Chondrocyte (in vitro differentiated cells): ENCODE results near the gene SFTPA1. TPM values are rescaled to one million over a fixed set of nuclear protein-coding genes. Genes with fewer than 3 reads are reported as not detected.
"Not testable (repeated sequence)": the region's sequence is repeated elsewhere in the genome, so short reads cannot be mapped to it uniquely, and the experiment has no call there.

ENCODE experiments used
- DNase-seq: peaks from one replicate; pipeline ENCODE4 v3.0.0; 2021; ENCODE audit warnings: mixed read lengths, low spot score
- H3K27ac Mint-ChIP-seq: one replicate; pipeline ENCODE4 v1.8.0; 2021; ENCODE audit warnings: mild to moderate bottlenecking, moderate library complexity, mixed read lengths; ENCODE audit not compliant: unreplicated experiment
- H3K27me3 Mint-ChIP-seq: 2 replicates; pipeline ENCODE4 v1.8.0; 2021; ENCODE audit warnings: low read depth, mixed read lengths
- H3K36me3 Mint-ChIP-seq: 2 replicates; pipeline ENCODE4 v1.8.0; 2021; ENCODE audit warnings: low read depth, mixed read lengths
- H3K4me1 Mint-ChIP-seq: 2 replicates; pipeline ENCODE4 v1.8.0; 2021; ENCODE audit warnings: low read depth, mild to moderate bottlenecking, mixed read lengths
- H3K4me3 Mint-ChIP-seq: one replicate; pipeline ENCODE4 v1.8.0; 2021; ENCODE audit warnings: mild to moderate bottlenecking, moderate library complexity, mixed read lengths; ENCODE audit not compliant: unreplicated experiment
- H3K9me3 Mint-ChIP-seq: 2 replicates; pipeline ENCODE4 v1.8.0; 2021; ENCODE audit warnings: low read depth, mixed read lengths
- total RNA-seq: library from RNA; stranded (reverse); gene quantifications from 3 replicates; pipeline ENCODE4 v1.2.1, GENCODE V29; 2021
- TF ChIP-seq, protein P1 (sequence below): fragments of 200-600 bp; sonication (generic); IDR thresholded peaks from 2 replicates; pipeline ENCODE4 v1.5.0; 2021; ENCODE audit warnings: antibody characterized with exemption, mild to moderate bottlenecking, moderate library complexity

SFTPA1 gene
- total RNA-seq, 1 donor from 2014 or later, result not detected

DNA sequence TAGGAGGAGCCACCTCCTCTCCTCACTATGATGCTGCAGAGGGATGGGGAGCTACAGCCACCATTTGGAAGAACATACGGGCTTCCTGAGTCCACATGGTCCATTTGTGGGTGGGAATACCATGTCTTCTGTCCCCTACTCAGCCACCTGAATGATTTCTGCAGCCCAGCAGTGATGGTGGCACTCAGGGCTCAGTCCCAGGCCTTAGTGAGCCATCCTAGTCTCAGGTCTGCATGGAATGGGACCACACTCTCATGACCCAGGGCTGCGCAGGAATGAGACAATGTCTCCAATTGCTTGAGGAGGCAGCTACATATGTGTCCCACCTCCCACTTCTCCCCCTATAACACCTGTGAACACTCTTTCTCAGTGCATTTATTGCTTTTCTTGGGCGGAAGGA is 4.8 kb downstream of the SFTPA1 start:
- DNase-seq, result no peak
- H3K9me3 Mint-ChIP-seq, result peaks cover 22% of the 10 kb centered on the region
- H3K4me3 Mint-ChIP-seq, result no peak overlapping the region
- TF ChIP-seq, protein P1, sequence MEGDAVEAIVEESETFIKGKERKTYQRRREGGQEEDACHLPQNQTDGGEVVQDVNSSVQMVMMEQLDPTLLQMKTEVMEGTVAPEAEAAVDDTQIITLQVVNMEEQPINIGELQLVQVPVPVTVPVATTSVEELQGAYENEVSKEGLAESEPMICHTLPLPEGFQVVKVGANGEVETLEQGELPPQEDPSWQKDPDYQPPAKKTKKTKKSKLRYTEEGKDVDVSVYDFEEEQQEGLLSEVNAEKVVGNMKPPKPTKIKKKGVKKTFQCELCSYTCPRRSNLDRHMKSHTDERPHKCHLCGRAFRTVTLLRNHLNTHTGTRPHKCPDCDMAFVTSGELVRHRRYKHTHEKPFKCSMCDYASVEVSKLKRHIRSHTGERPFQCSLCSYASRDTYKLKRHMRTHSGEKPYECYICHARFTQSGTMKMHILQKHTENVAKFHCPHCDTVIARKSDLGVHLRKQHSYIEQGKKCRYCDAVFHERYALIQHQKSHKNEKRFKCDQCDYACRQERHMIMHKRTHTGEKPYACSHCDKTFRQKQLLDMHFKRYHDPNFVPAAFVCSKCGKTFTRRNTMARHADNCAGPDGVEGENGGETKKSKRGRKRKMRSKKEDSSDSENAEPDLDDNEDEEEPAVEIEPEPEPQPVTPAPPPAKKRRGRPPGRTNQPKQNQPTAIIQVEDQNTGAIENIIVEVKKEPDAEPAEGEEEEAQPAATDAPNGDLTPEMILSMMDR, result no peak
- H3K27me3 Mint-ChIP-seq, result peaks cover 32% of the 10 kb centered on the region
- no peak overlapping the region for H3K27ac Mint-ChIP-seq
- H3K36me3 Mint-ChIP-seq, result peaks cover 3% of the 10 kb centered on the region
- H3K4me1 Mint-ChIP-seq, result no peaks in the 10 kb centered on the region

DNA sequence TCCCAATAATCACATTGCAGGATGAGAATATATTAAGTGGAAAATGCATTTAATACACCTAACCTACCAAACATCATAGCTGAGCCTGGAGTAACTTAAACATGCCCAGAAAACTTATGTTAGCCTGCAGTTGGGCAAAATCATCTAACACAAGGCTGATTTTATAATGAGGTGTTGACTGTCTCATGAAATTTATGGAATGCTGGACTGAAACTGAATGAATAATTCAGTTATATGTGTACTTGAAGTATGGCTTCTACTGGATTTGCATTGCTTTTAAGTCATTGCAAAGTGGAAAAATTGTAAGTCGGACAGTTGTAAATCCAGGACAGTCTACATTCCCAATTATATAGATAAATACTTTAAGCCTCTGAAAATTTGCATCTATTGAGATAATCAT is 5.4 kb downstream of the SFTPA1 start:
- peaks cover 32% of the 10 kb centered on the region for H3K27me3 Mint-ChIP-seq
- peaks cover 22% of the 10 kb centered on the region for H3K9me3 Mint-ChIP-seq
- H3K4me1 Mint-ChIP-seq, result no peaks in the 10 kb centered on the region
- H3K4me3 Mint-ChIP-seq, result no peak overlapping the region
- TF ChIP-seq, protein P1, result no peak
- H3K27ac Mint-ChIP-seq, result no peak overlapping the region
- DNase-seq, result no peak
- peaks cover 3% of the 10 kb centered on the region for H3K36me3 Mint-ChIP-seq

DNA sequence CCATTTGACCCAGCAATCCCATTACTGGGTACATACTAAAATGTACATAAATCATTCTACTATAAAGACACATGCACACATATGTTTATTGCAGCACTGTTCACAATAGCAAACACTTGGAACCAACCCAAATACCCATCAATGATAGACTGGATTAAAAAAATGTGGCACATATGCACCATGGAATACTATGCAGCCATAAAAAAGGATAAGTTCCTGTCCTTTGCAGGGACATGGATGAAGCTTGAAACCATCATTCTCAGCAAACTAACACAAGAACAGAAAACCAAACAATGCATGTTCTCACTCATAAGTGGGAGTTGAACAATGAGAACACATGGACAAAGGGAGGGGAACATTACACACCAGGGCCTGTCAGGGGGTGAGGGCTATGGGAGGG is 12.9 kb downstream of the SFTPA1 start:
- Mint-ChIP-seq H3K9me3 (peaks cover 19% of the 10 kb centered on the region), H3K27me3 (peaks cover 17% of the 10 kb centered on the region)
- not testable (repeated sequence) for H3K4me3 Mint-ChIP-seq, H3K4me1 Mint-ChIP-seq, DNase-seq, H3K36me3 Mint-ChIP-seq, H3K27ac Mint-ChIP-seq

DNA sequence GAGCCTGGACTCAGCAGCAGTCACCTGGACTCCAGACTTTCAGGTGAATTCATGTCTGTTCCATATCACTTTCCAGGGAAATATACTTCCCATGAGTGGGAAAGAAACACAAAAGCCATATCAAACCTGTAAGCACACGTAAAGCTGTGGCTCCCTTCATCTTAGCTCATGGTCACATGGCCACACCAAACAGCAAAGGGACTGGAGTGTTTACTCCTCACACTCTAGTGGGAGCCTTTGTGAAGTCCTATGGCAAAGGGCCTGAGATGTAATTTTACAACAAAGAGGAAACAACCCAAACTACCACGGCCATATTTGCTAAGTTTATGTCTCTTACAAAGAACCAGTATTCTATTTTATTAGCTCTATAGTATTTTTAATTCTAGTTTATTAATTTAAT is 16.3 kb downstream of the SFTPA1 start:
- TF ChIP-seq, protein P1, result no peak
- Mint-ChIP-seq H3K9me3 (peaks cover 11% of the 10 kb centered on the region), H3K4me3 (no peak overlapping the region), H3K27me3 (peaks cover 10% of the 10 kb centered on the region), H3K36me3 (peaks cover 3% of the 10 kb centered on the region), H3K27ac (no peak overlapping the region), H3K4me1 (no peaks in the 10 kb centered on the region)
- no peak for DNase-seq

DNA sequence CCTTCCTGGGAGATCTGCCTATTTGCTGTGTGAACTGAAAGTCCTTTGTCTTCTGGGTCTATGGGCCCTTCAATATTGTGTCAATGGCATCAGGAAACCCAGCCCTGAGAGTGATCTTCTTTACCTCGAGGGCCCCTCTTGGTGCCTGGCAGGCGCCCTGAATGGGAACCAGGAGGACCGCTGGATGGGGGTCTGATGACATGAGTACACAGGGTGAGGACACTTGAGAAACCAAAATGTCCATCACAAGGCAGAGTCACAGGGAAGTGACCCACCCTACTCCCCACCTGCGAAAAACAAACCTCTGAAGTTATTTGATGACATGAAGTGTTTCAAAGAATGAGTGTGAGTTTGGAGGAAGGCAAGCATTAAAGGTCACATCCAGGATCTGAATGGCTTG is 17.3 kb downstream of the SFTPA1 start:
- peaks cover 5% of the 10 kb centered on the region for H3K27me3 Mint-ChIP-seq
- no peak overlapping the region for H3K4me3 Mint-ChIP-seq
- no peak for DNase-seq
- H3K36me3 Mint-ChIP-seq, result peaks cover 3% of the 10 kb centered on the region
- H3K4me1 Mint-ChIP-seq, result no peaks in the 10 kb centered on the region
- TF ChIP-seq, protein P1, result no peak
- H3K9me3 Mint-ChIP-seq, result peaks cover 11% of the 10 kb centered on the region
- no peak overlapping the region for H3K27ac Mint-ChIP-seq
